Inferior parietal cortex (tissue), 1 donor: ENCODE measurements around the gene ATP8A2.

Experiments used
- DNase-seq: peaks from one replicate; pipeline ENCODE4 v3.0.0-alpha.2; 2016; ENCODE audit errors: extremely low spot score

The ATP8A2 gene

GRCh38 chr13:26011208-26011573 lies 639.4 kb downstream of the ATP8A2 start:
- no peak for DNase-seq

DNA sequence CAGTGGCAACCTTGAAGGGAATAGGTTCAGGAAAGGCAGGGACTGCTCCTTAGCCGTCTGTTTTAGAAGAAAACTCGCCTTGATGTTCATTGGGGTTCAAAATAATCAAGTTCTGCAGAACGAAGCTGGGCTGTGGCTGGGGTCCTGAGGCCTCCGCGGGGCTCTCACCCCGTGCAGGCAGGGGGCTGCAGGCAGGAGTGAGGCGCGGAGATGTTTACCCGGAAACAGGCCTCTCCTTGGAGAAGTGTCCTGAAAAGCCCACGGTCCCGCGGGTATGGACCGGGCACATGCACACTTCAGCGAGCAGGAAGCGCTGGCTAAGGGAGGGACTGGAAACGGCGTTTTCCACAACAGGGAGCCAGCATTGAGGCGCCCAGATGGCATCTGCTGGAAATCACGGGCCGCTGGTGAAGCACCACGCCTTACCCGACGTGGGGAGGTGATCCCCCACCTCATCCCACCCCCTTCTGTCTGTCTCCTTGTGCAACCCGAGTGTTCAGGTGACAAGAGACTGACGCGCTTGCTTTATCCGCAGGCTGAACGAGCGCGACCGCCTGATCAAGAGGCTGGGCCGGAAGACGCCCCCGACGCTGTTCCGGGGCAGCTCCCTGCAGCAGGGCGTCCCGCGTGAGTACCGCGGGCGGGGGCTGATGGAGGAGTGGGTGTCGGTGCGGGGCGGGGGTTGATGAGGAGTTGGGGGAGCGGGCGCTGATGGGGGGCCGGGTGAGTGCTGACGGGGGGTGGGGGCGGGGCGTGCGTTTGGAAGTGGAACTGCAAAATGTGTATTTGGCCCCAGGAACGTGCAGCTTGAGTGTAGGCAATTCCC lies 640.4 kb downstream of the ATP8A2 start:
- DNase-seq: no peak

- no peak for DNase-seq
Measured at GRCh38 chr13:26012995-26013394, 641.2 kb downstream of the ATP8A2 start.

DNA sequence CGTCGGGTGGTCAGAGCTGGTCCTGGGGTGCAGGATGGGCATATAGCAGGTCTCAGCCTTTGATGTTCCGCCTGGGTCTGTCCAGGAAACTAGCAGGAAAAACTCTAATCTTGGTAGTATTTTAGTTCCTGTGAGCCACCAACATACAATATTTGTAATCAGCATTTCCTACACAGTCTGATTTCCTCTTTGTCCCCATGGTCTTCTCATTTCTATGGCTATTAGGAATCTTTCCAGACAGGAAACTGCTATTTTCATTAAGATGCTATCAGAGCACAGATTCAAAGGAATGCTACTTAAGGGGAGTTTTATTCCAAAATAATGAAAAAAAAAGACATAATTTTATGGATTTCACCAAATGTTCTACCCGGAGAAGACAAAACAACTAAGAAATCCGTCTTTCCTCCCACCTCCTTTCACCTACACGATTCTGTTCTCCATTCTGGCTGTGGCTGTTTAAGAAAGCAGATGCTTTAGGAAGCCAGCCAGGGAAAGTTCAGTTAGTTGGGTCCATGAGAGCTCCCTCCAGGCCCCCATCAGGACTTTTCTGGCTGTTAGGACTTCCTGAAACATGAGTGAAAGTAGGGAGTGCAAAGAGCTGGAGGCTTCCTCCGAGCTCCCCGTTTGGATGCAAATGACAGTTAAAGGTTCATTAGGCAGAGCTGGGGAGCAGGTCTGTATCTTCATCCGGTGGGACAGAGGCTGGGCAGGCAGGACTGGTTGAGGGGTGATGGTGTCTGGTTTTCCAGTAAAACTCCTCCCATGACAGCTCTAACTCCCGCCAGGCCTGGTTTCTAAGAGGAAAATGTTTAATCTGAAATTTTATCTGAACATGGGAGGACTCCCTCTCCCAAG lies 643.7 kb downstream of the ATP8A2 start:
- DNase-seq: no peak

DNA sequence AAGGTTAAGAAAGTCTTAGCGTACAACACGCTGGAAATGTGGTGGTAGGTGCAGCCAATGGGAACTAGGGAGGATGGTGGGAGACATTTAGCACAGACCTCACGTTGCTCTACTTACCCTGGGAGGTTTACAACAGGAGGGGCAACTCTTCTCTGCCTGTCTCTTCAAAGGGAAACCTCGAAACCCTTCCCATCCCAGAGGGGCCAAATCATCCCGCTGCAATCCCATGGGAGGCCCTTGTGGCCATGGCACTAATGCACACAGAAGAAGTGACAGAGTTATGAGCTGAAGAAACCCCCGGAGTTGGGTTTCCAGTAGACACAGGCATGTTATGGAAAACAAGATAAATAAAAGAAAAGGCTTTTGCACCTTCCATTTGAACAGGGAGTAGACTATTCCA lies 644.4 kb downstream of the ATP8A2 start:
- DNase-seq: no peak

DNA sequence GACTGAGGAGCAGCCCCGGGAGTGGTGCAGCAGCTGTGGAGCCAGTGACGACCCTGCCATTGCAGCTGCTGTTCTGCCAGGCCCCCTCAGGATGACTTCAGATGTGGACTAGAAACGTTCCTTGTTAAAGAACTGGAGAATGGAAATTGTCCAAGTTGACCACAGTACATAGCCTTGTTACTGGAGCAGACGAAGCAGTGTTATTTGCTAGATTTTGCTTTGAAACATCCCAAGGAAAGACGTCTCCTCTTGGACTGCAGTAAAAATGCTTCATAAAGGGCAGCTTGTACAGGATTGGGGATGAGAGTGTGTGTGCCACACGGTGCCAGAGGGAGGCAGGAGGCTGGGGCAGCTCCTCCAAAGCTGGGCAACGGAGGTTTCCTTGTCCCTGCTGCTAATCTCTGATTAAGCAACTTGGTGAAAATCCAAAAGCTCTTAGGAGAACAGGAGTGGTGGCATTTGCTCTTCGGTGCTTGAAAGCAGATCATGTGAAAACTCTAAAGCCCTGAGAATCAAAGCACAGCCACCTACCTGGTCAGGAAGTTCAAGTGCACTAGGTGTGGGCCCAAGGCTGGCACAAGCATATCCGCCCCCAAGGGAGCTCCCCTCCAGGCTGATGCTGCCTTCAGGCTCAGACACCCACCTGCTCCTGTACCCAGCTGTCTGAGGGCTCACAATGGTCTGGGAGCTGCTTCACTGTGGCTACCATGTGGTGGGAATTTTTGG lies 645.6 kb downstream of the ATP8A2 start:
- no peak for DNase-seq

DNA sequence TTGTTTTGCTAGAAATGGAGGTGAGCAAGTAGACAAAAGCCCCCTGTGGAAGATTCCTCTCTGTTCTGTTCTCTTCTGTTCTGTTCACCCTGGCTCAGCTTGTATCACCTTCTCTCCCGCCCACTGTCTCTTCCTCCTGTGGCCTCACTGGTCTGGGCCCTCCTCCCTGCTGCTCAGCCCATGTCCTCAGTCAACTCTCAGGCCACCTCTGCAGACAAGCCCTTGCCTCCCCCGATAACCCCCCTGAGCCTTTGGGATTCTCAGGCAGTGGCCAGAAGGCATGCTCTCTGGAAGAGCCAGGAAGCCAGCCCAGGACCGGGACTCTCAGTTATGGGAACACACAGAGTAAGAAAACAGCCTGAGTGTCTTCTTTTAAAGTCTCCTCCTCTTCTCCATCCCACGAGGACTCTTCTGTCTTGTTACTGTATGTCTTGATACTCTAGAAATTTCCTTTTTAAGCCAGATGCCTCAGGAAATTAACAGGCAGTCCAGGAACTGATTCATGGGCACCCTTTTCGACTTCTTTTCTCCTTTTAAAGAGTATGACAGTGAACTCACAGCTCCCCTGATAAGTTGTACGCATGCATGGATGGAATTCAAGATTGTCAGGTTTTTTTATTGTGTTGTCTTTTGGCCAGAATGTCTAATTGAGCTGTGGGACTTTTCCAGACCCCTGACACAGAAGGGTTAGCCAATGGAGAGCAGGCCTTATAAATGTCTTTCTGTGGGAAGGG lies 646.3 kb downstream of the ATP8A2 start:
- DNase-seq: no peak

GRCh38 chr13:26019251-26019650 lies 647.5 kb downstream of the ATP8A2 start:
- no peak for DNase-seq

GRCh38 chr13:26019881-26020870 lies 648.4 kb downstream of the ATP8A2 start:
- no peak for DNase-seq

- DNase-seq: no peak
Measured at GRCh38 chr13:26020891-26021290, 649.1 kb downstream of the ATP8A2 start.

- no peak for DNase-seq
Measured at GRCh38 chr13:26021516-26021915, 649.7 kb downstream of the ATP8A2 start.

GRCh38 chr13:26021956-26022355 lies 650.2 kb downstream of the ATP8A2 start:
- DNase-seq: no peak

GRCh38 chr13:26022538-26023292 lies 650.9 kb downstream of the ATP8A2 start:
- no peak for DNase-seq

- DNase-seq: no peak
Measured at GRCh38 chr13:26024558-26024957, 652.8 kb downstream of the ATP8A2 start.

GRCh38 chr13:26025196-26025595 lies 653.4 kb downstream of the ATP8A2 start:
- no peak for DNase-seq

- DNase-seq: no peak
Measured at GRCh38 chr13:26025771-26026170, 654.0 kb downstream of the ATP8A2 start.

- no peak for DNase-seq
Measured at GRCh38 chr13:26026211-26026610, 654.4 kb downstream of the ATP8A2 start.

GRCh38 chr13:26029581-26030136 lies 657.9 kb downstream of the ATP8A2 start:
- no peak for DNase-seq

- no peak for DNase-seq
Measured at GRCh38 chr13:26030331-26030730, 658.6 kb downstream of the ATP8A2 start.
